Tibial artery (tissue), 4 donors: Measurements from ENCODE around the gene PCDH8.

ENCODE experiments used
- DNase-seq, 2 donors: peaks; one replicate each; pipeline ENCODE4 v3.0.0-alpha.2; 2019
- H3K27ac ChIP-seq, 2 donors: fragments of 200-600 bp; sonication (generic) in 1 of 2; 1 replicate in 1 of 2; 2 replicates in 1 of 2; pipeline ENCODE4 v1.5.1; 2018 to 2019; ENCODE audit warnings: mild to moderate bottlenecking in 1 of 2
- H3K27me3 ChIP-seq, 2 donors: fragments of 200-600 bp; sonication (generic) in 1 of 2; one replicate each; pipeline versions ENCODE4 v1.5.1 to v1.6.0; 2016 to 2019
- H3K36me3 ChIP-seq, 3 donors: fragments of 200-600 bp; sonication (generic) in 2 of 3; one replicate each; pipeline ENCODE4 v1.5.1; 2016 to 2019; ENCODE audit warnings: mild to moderate bottlenecking in 2 of 3
- H3K4me1 ChIP-seq, 4 donors: fragments of 200-600 bp; sonication (generic) in 2 of 4; 1 replicate in 3 of 4; 2 replicates in 1 of 4; pipeline ENCODE4 v1.5.1; 2016 to 2019
- H3K4me3 ChIP-seq, 2 donors: fragments of 200-600 bp; sonication (generic) in 1 of 2; 1 replicate in 1 of 2; 2 replicates in 1 of 2; pipeline ENCODE4 v1.5.1; 2018 to 2019; ENCODE audit warnings: mild to moderate bottlenecking in 2 of 2
- H3K9me3 ChIP-seq, 3 donors: fragments of 200-600 bp; sonication (generic) in 1 of 3; one replicate each; pipeline ENCODE4 v1.5.1; 2016 to 2019
- CTCF ChIP-seq, 2 experiments: fragments of 200-600 bp in 1 of 2; fragments of 450-650 bp in 1 of 2; IDR thresholded peaks; one replicate each; pipeline ENCODE4 v1.5.1; 2017 to 2019; ENCODE audit warnings: antibody characterized with exemption in 2 of 2, mild to moderate bottlenecking in 1 of 2, moderate library complexity in 1 of 2
- intact Hi-C: fragments of 100-400 bp; cut with DNase I; formaldehyde crosslinking; loops from one replicate; pipeline ENCODE4 v1.15.0; 2023; ENCODE audit warnings: low total_unique reads

PCDH8 gene

GRCh38 chr13:52850396-52851136 lies 2.1 kb upstream of the PCDH8 start:
- H3K27me3 ChIP-seq, result peaks cover 0 to 51% of the 10 kb centered on the region in 2 donors
- no peaks in the 10 kb centered on the region for H3K36me3 ChIP-seq
- H3K27ac ChIP-seq, result peak overlapping the region; percentile 14 to 27
- peak; percentile 53 to 71 for DNase-seq
- peak overlapping the region; percentile 55 to 70 for H3K4me3 ChIP-seq
- no peaks in the 10 kb centered on the region for H3K9me3 ChIP-seq
- H3K4me1 ChIP-seq, result peaks cover 0 to 46% (median 32%) of the 10 kb centered on the region in 4 donors
- TF ChIP-seq CTCF (IDR thresholded peaks at IDR 0.05), result no peak
- intact Hi-C loops, result no loop called here

GRCh38 chr13:52850072-52850395 lies 1.6 kb upstream of the PCDH8 start:
- intact Hi-C loops, result no loop called here
- Histone ChIP-seq H3K4me1 (peaks cover 0 to 47% (median 32%) of the 10 kb centered on the region in 4 donors), H3K27ac (no peak overlapping the region), H3K27me3 (peaks cover 0 to 55% of the 10 kb centered on the region in 2 donors), H3K36me3 (no peaks in the 10 kb centered on the region), H3K4me3 (no peak overlapping the region), H3K9me3 (no peaks in the 10 kb centered on the region)
- no peak for TF ChIP-seq CTCF (IDR thresholded peaks at IDR 0.05)
- DNase-seq, result no peak

- intact Hi-C loops, result no loop called here
- no peaks in the 10 kb centered on the region for H3K9me3 ChIP-seq
- H3K4me3 ChIP-seq, result no peak overlapping the region
- no peak for TF ChIP-seq CTCF (IDR thresholded peaks at IDR 0.05)
- peaks cover 0 to 47% (median 32%) of the 10 kb centered on the region in 4 donors for H3K4me1 ChIP-seq
- no peak for DNase-seq
- H3K27ac ChIP-seq, result no peak overlapping the region
- H3K27me3 ChIP-seq, result peaks cover 0 to 61% of the 10 kb centered on the region in 2 donors
- no peaks in the 10 kb centered on the region for H3K36me3 ChIP-seq
Measured at GRCh38 chr13:52849291-52850071, 1.0 kb upstream of the PCDH8 start.

GRCh38 chr13:52847682-52848432 lies 583 bp downstream of the PCDH8 start:
- Histone ChIP-seq H3K4me3 (no peak overlapping the region), H3K9me3 (no peaks in the 10 kb centered on the region), H3K4me1 (peaks cover 0 to 47% (median 32%) of the 10 kb centered on the region in 4 donors), H3K27me3 (peaks cover 0 to 74% of the 10 kb centered on the region in 2 donors), H3K27ac (no peak overlapping the region), H3K36me3 (no peaks in the 10 kb centered on the region)
- no peak for TF ChIP-seq CTCF (IDR thresholded peaks at IDR 0.05)
- intact Hi-C loops, result no loop called here
- DNase-seq, result no peak

GRCh38 chr13:52847322-52847681 lies 1.1 kb downstream of the PCDH8 start:
- no peak for TF ChIP-seq CTCF (IDR thresholded peaks at IDR 0.05)
- peaks cover 0 to 76% of the 10 kb centered on the region in 2 donors for H3K27me3 ChIP-seq
- no peaks in the 10 kb centered on the region for H3K9me3 ChIP-seq
- no peaks in the 10 kb centered on the region for H3K36me3 ChIP-seq
- no peak overlapping the region for H3K4me3 ChIP-seq
- H3K4me1 ChIP-seq, result peaks cover 0 to 47% (median 32%) of the 10 kb centered on the region in 4 donors
- H3K27ac ChIP-seq, result no peak overlapping the region
- intact Hi-C loops, result no loop called here
- no peak for DNase-seq
